Measurements from ENCODE around the gene RBPMS2.
A peak's percentile ranks its signal among the peaks of the same experiment; 100 is the strongest.

Gene RBPMS2

DNA sequence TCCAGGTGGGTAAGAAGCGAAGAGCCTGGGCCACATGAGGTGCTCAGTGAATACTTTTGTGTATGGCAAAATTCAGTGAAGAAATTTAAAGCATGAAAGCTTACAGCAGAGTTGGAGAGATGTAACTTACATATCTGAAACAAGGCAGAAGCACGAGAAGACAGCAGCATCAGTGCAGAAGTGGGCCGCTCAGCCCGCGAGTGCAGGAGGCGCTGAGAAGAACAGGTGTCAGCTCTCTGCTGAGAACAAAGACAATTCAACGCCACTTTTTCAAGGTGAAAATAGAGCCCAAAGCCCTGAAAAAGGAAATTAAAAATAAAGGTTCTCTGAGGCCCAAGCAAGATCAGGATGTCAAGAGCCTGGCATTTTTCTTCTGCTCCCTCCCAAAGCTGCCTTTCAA, 58.3 kb downstream of the RBPMS2 start:
- no peak for DNase-seq

DNA sequence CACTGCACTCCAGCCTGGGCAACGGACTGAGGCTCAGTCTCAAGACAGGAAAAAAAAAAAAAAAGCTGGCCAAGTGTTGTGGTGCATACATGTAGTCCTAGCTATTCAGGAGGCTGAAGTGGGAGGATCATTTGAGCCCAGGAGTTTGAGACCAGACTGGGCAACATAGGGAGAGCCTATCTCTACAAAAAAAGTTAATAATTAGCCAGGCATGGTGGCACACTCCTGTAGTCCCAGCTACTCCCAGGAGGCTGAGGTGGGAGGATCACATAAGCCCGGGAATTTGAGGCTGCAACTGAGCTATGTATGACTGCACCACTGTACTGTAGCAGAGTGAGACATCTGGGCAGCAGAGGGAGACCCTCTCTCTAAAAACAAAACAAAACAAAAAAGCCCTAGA, 58.9 kb downstream of the RBPMS2 start:
- DNase-seq = no peak

DNA sequence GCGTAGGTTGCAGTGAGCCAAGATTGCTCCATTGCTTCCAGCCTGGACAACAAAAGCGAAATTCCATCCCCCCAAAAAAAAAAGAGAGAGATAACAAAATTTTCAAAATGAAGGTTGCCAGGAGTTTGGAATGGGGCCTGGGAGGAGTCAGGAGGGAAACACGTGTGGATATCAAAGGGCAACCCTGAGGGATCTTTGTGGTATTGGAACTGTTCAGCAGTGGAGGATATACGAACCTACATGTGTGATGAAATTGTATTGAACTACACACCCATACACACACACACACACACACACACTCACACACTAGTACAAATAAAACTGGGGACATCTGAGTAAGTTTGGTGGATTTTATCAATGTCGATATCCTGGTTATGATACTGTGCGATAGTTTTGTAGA, 61.8 kb downstream of the RBPMS2 start:
- DNase-seq = no peak

DNA sequence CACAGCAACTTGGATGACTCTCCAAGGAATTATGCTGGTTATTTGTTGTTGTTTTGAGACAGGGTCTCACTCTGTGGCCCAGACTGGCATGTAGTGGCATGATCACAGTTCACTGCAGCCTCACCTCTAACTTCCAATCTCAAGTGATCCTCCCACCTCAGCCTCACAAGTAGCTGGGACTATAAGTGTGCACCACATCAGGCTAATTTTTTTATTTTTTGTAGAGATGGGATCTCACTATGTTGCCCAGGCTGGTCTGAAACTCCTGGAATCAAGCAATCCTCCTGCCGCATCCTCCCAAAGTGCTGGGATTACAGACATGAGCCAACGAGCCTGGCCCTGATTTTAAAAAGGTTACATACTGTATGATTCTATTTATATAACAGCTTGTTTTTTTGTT, 63.0 kb downstream of the RBPMS2 start:
- DNase-seq = no peak

DNA sequence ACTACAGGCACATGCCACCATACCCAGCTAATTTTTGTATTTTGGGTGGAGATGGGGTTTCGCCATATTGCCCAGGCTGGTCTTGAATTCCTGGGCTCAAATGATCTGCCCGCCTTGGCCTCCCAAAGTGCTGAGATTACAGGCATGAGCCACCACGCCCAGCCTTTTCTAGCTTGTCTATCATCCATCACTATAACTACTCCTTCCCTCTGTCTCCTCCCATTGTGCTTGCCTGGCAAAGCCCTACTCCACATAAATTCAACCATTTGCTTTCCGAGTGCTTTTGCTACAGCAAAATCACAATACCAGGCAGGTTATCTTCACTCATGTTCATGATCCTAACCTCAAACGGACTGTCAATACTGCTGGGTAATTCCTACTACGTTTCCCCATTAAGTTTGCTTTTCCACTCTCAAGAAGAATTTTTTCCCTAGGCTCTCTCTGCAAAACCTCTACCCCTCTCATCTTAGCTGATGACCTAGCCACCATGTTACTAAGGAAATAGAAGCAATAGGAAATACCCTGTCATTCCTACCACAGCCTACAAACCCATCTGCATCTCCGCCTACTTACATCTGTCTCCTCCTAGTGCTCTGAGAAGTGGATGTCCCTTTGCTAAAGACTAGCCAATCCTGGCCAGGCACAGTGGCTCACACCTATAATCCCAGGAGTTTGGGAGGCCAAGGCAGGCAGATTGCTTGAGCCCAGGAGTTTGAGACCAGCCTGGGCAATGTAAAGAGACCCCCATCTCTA, 64.5 kb downstream of the RBPMS2 start:
- DNase-seq = no peak

DNA sequence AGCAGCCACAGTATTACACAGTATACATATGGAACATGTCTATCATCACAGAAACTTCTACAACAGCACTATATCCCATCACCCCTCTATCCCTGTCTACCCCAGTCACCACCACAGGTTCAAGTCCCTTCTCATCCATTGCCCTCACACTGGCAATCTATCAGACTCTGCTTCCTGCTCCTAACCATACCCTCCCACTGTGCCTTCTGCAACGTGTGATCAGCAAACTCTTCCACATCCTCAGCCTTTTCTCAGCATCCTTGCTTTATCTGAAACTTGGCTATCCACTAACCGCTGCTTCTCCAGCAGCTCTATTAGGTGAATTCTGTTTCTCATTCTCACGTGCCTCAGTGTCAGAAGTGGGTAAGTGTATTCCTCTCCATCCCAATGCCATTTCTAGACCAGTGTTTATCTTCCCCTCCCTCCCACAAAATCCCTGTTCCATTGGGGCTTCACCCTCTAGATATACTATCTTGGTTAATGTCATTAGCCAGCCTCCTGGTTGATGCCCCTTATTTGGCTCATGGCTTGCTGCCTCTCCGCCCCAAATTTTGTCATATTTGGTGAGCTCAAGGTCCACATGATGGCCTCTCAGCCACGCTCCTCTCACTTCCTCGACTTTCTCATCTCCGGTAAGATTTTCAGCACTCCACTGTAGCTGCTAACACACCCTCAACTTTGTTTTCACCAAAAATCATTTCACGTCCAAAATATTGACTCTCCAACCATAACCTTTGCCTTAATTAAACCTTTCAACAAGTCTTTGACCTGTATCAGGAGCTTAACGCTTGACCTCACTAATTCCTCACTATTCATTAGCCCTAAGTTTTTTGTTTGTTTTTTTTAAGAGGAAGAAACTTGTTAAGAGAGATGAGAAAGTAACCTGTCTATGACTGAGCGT, 69.1 kb downstream of the RBPMS2 start:
- DNase-seq = no peak

DNA sequence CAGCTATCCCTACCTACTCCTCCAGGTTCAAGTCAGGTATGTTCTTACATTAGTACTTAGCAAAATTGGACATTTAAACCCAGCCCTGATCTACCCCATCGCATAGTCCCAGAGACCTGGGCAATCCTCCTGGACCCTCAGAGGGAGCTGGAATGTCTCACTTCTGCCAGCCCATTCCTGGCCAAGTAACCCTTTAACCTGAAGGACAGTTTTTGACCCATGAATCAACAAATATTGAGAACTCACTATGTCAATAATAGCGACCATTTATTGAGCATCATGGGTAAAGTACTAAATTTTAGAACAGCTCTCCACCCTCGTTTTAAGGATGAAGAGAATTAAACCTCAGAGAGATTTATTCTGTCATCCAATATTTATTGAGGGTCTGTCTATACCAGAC, 70.4 kb downstream of the RBPMS2 start:
- DNase-seq = no peak

DNA sequence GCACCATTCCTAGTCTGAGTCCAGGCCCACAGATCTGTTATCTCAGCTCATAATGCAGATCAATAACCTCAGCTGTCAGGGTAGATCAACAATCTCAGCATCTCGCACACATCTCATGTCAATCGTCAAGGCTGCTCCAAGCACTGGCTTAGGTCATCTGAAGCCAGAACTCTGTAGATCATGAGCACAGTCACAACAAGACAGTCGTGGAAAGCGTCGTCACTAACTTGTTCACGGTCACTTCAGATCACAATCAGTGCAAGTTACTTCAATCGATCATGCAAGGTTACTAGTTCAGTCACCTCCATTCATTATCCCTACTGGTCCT, 71.8 kb downstream of the RBPMS2 start:
- DNase-seq = no peak

DNA sequence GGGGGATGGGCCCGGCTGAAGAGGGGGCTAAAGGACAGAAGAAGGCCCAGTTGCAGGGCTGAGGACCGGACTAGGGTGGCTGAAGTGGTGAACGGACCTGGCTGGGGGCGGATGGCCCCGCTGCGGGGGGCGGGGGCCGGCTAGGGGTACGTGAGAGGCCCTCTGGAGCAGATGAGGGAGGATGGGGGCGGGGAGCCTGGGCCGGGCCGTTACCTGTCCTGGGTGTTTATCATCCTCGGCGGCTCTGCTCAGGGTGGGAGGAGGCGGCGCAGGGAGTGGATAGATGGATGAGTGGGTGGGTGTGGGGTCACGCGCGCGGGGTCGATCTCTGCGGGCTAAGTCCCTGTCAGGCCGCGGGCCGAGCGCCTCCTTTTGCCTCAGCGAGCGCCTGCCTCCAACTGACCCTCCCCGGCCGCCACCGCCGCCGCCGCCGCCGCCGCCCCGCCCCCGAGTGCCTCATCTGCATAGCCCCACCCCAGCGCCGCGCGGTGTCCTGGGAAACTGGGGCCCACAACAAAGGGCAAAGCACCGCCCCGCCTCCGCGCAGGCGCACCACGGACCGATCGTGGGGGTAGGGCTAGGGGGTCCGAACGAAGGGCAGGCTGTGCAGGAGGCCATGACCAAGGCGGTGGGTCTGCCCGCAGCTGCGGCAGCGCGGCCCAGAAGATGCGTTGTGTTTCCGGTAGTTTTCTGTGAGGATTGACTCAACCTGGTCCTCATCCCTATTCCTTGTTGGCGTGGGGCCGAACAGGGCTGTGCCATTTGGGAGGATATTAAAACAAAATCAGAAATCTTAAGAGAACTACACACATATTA, 72.4 kb downstream of the RBPMS2 start:
- DNase-seq = peak; percentile 84

DNA sequence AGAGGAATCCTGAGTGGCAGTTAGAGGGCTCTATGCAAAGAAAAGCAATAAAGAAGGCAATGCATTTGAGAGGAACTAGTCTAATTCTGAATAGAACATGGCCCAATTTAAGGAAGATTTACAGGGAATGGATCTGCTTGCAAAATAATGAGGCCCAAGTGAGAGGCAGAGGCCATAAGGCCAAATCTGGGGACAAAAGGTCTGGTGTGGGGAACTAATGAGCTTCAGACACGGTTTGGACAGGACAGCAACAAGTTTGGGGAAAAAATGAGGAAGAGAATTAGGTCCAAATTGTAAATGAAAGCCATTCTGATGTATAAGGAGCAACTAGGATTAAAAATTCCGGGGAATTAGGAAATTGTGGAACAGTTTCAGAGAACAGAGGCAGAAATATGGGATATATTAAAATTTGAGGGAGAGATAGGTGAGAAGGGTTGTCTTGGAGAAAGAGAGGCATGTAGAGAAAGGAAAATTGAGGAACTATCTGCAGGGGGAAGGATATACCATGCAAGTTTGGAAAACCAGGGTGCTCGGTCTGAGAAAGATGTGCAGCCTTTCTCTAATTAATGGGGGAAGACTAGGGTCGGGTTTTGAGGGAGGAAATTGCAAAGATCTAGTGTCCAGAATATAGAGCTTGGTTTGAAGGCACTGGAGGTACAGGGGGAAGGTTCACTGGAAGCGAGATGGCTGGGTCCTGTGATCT, 73.8 kb downstream of the RBPMS2 start:
- no peak for DNase-seq

DNA sequence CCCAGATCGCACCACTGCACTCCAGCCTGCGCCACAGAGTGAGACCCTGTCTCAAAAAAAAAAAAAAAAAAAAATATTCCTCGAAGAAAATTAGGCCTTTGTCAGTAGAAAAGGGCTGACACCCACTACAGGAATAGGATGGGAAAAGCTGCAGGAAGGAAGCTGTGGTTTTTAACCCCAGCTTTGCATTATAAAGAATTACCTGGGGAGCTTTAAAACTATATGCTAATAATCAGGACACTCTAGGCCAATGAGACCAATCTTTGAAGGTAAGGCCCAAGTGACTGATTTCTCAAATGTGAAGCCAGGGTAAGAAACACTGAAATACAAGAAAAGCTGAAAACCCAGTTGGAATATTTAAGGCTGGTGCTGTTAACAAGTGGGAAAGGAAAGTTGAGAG, 74.3 kb downstream of the RBPMS2 start:
- DNase-seq = no peak

DNA sequence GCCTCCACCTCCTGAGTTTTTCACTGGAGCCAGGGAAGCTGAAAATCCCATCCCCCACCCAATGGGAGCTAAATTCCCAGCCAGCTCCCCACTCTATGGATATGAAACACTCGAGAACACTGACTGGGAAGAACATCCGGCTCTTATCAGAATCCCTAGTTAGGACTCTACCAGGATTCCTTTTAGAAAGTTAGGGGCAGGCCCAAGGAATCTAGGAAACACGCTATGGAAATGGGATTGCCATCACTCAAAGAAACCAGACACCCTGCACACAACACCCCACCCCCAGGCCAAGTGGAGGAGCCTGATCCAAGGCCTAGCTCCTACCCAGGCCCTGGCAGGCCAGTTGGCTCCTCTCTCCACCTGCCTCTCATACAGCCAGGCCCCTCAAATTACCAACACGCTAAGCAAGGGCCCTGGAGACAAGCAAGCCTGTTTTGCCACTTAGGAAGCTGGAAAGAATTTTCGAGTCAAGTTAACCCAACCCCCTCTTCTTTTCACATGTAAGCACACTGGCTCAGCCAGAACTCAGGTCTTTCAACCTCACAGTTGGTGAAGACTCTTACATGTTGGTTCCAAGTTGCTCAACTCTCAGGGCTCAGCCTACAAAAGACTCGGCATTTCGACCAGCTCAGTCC, 75.5 kb downstream of the RBPMS2 start:
- DNase-seq = peak; percentile 17

DNA sequence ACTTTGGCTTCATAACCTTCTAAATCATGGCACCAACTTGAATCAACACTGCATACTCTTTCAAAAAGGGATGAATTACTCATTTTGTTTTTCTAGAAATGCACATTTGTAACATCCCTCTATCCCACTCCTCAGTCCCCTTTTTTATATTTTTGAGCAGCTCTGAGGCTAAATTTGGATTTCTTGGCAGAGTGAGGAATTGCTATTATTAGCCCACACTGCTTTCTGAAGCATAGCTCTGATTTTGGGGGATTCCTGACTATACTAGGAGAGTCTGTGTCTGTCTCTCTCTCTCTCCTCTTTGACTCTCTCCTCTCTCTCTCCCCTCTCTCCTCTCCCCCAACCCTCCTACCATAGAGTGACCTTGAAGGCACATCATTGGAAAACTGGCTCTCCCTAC, 76.6 kb downstream of the RBPMS2 start:
- DNase-seq = no peak

DNA sequence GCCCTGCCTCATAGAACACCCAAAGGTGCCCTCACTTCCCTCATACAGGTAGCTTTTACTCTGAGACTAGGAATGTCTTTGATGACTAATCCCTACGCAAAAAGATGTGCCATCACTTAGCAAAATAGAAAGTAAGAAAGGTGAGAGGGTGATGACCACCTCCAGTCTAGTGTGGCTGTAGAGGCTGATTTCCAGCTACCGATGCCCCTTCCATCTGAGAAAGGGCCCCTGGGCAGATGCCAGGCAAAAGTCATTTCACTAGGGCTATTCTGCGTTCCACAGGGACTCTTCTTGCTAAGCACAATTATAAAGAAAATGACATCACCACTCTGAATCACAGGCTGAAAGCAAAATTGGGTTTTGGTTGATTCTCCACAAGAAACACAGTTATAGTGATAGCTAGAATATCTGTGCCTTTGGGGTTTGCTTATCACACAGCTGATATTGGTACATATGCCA, 77.4 kb downstream of the RBPMS2 start:
- no peak for DNase-seq

DNA sequence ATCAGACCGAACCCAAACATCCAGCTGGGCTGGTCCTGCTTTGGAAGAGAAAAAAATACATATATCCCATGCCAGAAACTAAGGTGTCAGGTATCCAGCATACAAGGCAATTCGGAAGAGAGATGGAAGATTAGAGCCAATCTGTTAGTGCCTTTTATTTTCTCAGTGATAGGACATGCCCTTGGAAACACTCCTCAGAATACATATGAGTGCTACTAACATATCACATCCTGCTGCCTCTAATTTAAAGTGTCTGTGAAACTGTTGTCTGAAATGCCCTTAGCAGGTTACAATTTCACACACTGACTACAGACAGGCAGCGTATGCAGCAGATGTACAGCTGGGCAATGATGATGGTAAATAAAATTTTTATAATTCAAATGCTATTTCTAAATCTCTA, 78.9 kb downstream of the RBPMS2 start:
- no peak for DNase-seq

DNA sequence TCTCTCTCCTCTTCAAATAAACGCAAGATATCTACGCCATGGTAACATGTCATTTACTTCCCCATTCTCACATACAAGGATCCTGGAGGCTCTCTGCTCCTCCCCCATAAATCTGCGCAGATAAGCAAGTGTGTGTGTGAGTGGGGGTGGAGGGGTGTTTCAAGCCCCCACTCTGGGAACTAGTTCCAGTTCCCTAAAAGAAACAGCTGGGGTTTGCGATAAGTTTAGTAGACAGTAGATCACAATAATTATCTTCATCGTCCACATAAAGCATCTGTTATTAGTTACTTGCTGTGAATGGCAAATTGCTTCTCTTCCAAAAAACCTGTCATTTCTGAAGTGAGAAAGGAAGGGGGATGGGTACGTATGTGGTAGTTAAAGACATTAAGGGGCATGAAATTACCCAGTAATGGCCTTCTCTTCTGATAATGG, 79.8 kb downstream of the RBPMS2 start:
- no peak for DNase-seq

DNA sequence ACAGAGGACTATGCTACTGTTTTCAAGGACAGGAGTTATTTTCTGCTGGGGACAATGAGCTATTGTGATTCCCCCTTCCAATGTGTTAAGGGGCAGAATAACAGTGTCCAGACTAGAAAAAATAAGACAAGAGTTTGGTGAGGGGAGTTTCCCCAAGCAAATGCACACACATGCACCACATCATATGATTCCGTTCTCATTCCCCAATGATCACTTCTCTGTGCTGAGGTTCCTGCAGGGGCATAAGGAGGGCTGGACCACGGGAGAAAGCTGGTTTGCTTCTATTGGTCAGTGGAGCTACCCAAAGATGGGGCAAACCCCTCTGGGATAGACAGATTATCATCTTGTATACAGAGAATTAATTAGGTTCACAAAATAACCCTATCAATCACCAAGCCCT, 80.6 kb downstream of the RBPMS2 start:
- no peak for DNase-seq

DNA sequence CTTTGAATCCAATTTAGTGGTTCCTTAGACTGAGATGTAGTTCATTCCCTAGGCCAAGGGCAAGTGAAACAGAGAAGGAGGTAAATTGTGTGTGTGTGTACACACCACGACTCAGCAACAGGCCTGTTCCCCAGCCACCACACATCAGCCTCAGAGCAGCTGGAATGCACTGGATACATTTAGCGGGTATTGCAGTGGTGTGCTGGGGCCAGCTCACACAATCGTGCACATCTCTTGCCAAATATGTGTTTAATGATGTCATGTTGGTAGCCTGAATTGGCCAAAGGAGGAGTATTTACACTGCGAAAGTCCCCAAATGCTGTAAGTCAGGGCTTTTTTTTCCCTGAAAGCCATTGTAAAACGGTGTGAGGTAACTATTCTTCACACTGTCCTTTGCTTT, 82.3 kb downstream of the RBPMS2 start:
- DNase-seq = no peak

DNA sequence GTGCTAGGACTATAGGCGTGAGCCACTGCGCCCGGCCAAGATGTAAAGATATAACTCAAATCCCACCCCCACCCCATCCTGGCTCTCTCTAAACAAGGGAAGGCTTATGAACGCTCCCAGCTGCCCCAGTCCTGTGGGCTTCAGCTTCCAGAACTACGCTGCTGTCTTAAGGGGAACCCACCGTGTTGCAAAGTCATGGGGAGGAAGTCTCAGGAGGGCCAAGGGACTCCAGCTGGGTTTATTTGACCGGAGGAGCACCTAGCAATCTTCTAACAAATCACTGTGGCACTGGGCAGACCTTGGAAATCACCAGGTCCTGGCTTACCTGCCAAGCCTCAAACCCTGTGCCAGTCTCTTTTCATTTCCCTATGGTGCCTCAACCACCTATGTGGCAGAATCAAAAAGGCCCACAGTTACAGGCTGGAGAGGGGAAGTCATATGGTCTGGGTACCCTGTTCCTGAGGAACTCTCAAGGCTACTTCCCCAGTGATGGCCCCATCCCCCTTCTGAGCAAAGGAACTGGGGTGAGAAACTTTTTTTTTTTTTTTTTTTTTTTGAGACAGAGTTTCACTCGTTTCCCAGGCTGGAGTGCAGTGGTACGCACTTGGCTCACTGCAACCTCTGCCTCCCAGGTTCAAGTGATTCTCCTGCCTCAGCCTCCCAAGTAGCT, 83.4 kb downstream of the RBPMS2 start:
- no peak for DNase-seq

DNA sequence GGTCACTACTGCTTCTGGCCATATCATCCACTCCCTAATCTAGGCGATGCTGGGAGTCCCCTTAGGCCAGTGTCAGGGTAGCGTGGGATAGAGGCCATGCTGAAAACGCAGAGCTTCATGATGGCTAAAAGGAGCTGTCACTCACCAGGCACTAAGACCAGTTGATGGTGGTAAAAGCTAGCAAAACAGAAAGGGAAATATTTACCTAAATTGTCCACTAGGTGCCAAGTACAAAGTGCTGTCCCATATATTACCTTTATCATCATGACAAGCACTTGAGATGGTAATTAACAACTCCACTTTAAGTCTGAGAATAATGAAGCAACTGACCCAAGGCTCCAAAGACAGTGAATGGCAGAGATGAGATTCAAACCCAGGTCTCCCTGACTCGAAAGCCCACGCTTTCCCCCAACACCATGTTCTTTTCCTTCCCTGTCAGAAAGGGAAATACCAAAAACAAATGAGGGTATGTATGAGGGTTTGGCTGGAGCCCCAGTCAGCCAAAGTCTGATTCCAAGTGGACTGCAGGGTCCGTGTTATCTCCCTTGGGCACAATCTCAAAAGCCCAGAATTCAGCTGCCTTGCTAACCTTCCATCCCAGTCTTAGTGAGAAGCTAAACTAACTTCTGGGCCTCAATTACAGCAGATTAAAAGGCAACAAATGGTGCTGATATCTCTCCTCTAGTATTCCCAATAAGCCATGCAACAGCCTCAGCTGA, 84.7 kb downstream of the RBPMS2 start:
- no peak for DNase-seq

DNA sequence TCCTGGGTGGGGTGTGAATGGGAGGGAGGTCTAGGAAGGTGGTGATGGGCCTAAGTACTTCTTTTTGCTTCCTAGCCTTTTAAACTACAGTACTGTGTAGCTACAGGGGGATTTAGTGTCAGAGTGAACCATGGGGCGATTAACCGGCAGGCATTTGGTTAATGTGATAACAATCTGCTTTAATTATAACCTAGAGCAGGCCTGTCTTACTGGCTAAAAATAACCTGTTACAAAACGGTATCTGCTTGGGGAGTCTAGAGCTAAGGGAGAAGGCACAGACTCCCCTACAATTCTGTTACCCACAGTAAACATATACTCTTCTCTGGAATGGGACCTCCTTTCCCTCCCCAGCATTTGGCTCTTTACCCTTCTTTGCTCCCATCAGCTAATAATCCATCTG, 85.4 kb downstream of the RBPMS2 start:
- DNase-seq = no peak
